Stomach (tissue), 4 donors: Measurements from ENCODE around the gene AGAP1.

Experiments
- CTCF ChIP-seq, 7 experiments: fragments of 450-650 bp in 4 of 7; fragments of 200-600 bp in 3 of 7; sonication (generic) in 3 of 7; IDR thresholded peaks; one replicate each; pipeline ENCODE4 v1.5.1; 2016 to 2019; ENCODE audit warnings: antibody characterized with exemption in 7 of 7, control low read depth in 2 of 7, mild to moderate bottlenecking in 1 of 7
- EP300 ChIP-seq: sonication (generic); formaldehyde crosslinking; IDR thresholded peaks from one replicate; pipeline ENCODE4 v1.6.1; 2017; ENCODE audit warnings: antibody characterized with exemption
- POLR2A ChIP-seq, 4 donors: fragments of 450-650 bp; IDR thresholded peaks; one replicate each; pipeline ENCODE4 v1.6.1; 2016; ENCODE audit warnings: antibody characterized with exemption in 4 of 4, control low read depth in 2 of 4, mild to moderate bottlenecking in 1 of 4, moderate library complexity in 1 of 4
- POLR2AphosphoS5 ChIP-seq, 3 donors: sonication (generic); formaldehyde crosslinking; IDR thresholded peaks; one replicate each; pipeline ENCODE4 v1.6.1; 2016; ENCODE audit warnings: antibody characterized with exemption in 3 of 3

- no peak for TF ChIP-seq CTCF (IDR thresholded peaks at IDR 0.05)
- no peak for TF ChIP-seq POLR2A (IDR thresholded peaks at IDR 0.05)
- no peak for TF ChIP-seq POLR2AphosphoS5 (IDR thresholded peaks at IDR 0.05)
- TF ChIP-seq EP300, result no peak
Measured at GRCh38 chr2:235727891-235728799, 234.3 kb downstream of the AGAP1 start.
